GM12878 (cell line): Measurements from ENCODE around the gene SLC39A8. TPM values are rescaled to one million over a fixed set of nuclear protein-coding genes. Genes with fewer than 3 reads are reported as not detected.

Experiments used
- ATAC-seq: fragments of 200-7000 bp; cut with Tn5 transposase; 3 replicates; pipeline ENCODE4 v1.9.1; 2020; ENCODE audit warnings: mild to moderate bottlenecking, moderate library complexity
- BruUV-seq: library from RNA; stranded (reverse); fragments of 400-500 nt; replicated peaks from 2 replicates; lab custom pipeline; 2021; lab: Mats Ljungman, UMichigan
- CTCF ChIA-PET: fragments of 300-600 bp; sonication (Branson Sonifier 250); formaldehyde crosslinking; extraction: SDS; loops from one replicate; lab custom pipeline; 2021; ENCODE audit warnings: inconsistent platforms; lab: Yijun Ruan, JAX
- POLR2A ChIA-PET: fragments of 350-600 bp; formaldehyde crosslinking; extraction: SDS; loops from one replicate; lab custom pipeline; 2021; ENCODE audit warnings: inconsistent platforms; lab: Charles Lee
- RAD21 ChIA-PET: fragments of 300-600 bp; sonication (Branson Sonifier 250); formaldehyde crosslinking; loops from one replicate; lab custom pipeline; 2023; ENCODE audit warnings: antibody characterized with exemption; ENCODE audit not compliant: unreplicated experiment; lab: Charles Lee
- SMC1A ChIA-PET: fragments of 300-600 bp; sonication (Branson Sonifier 250); formaldehyde crosslinking; loops from one replicate; lab custom pipeline; 2023; ENCODE audit not compliant: unreplicated experiment, uncharacterized antibody; lab: Charles Lee
- DNase-seq: peaks from one replicate; pipeline ENCODE4 v3.0.0-alpha.2; 2011; ENCODE audit warnings: low read depth, low spot score
- FAIRE-seq: peaks from 3 replicates; lab custom pipeline; 2011; peaks lifted over from hg19 to GRCh38; lab: Jason Lieb, UNC
- H2AFZ ChIP-seq: 2 replicates; pipeline ENCODE4 v1.6.0; 2011; ENCODE audit warnings: low read depth, low read length, control low read depth; ENCODE audit not compliant: control insufficient read depth
- H3K27ac ChIP-seq: 2 replicates; pipeline ENCODE4 v1.5.1; 2011; ENCODE audit warnings: control low read depth; ENCODE audit not compliant: control insufficient read depth, insufficient read depth
- H3K27me3 ChIP-seq, 2 experiments: replicated peaks in 1 of 2; 2 replicates each; pipeline versions ENCODE4 v1.6.0 to v1.6.1; 2011; ENCODE audit warnings: low read length in 1 of 2; ENCODE audit not compliant: control insufficient read depth in 2 of 2, insufficient read depth in 2 of 2
- H3K36me3 ChIP-seq, 2 experiments: 2 replicates each; pipeline ENCODE4 v1.5.1; 2011; ENCODE audit warnings: low read length in 1 of 2; ENCODE audit not compliant: control insufficient read depth in 2 of 2, insufficient read depth in 2 of 2
- H3K4me1 ChIP-seq: 2 replicates; pipeline ENCODE4 v1.6.1; 2011; ENCODE audit warnings: mild to moderate bottlenecking, low read length, moderate library complexity, mixed read lengths; ENCODE audit not compliant: control insufficient read depth, insufficient read depth
- H3K4me2 ChIP-seq: 2 replicates; pipeline ENCODE4 v1.6.0; 2011; ENCODE audit warnings: control low read depth; ENCODE audit not compliant: control insufficient read depth, insufficient read depth
- H3K4me3 ChIP-seq: fragments of 200-600 bp; sonication (generic); 2 replicates; pipeline ENCODE4 v1.5.1; 2016
- H3K79me2 ChIP-seq: 2 replicates; pipeline ENCODE4 v1.6.0; 2011; ENCODE audit warnings: low read length; ENCODE audit not compliant: control insufficient read depth, insufficient read depth
- H3K9ac ChIP-seq: 2 replicates; pipeline ENCODE4 v1.8.0; 2011; ENCODE audit warnings: low read length, control low read depth, mixed read lengths; ENCODE audit not compliant: control insufficient read depth, insufficient read depth
- H3K9me3 ChIP-seq: replicated peaks from 3 replicates; pipeline ENCODE4 v1.5.1; 2011; ENCODE audit warnings: mild to moderate bottlenecking, low read length; ENCODE audit not compliant: control insufficient read depth, insufficient read depth
- H4K20me1 ChIP-seq: 2 replicates; pipeline ENCODE4 v1.6.0; 2011; ENCODE audit not compliant: control insufficient read depth, insufficient read depth
- ATF2 ChIP-seq: IDR thresholded peaks from 2 replicates; pipeline ENCODE4 v1.6.1; 2012; ENCODE audit warnings: low read length, inconsistent platforms
- BMI1 ChIP-seq: fragments of 450-650 bp; IDR thresholded peaks from 2 replicates; pipeline ENCODE4 v1.6.1; 2016; ENCODE audit warnings: mild to moderate bottlenecking, moderate library complexity, borderline replicate concordance
- EP300 ChIP-seq, 2 experiments: fragments of 150-350 bp in 1 of 2; IDR thresholded peaks; 2 replicates each; pipeline ENCODE4 v1.6.1; 2011 to 2012; ENCODE audit warnings: low read depth in 2 of 2, low read length in 2 of 2, borderline replicate concordance in 1 of 2, improper control_type of control experiment in 1 of 2, inconsistent platforms in 1 of 2; ENCODE audit not compliant: control insufficient read depth in 1 of 2
- FOXM1 ChIP-seq: IDR thresholded peaks from 2 replicates; pipeline ENCODE4 v1.6.1; 2012; ENCODE audit warnings: low read depth, mild to moderate bottlenecking, inconsistent platforms, low read length, moderate library complexity
- JUND ChIP-seq: IDR thresholded peaks from 2 replicates; pipeline ENCODE4 v1.6.1; 2012; ENCODE audit warnings: low read depth, mild to moderate bottlenecking, low read length, improper control_type of control experiment, moderate library complexity
- MYC ChIP-seq: IDR thresholded peaks from 2 replicates; pipeline ENCODE4 v1.6.1; 2011; ENCODE audit warnings: mild to moderate bottlenecking, low read length, moderate library complexity, inconsistent platforms; ENCODE audit not compliant: insufficient read depth, insufficient replicate concordance, insufficient read length, severe bottlenecking
- POLR2AphosphoS2 ChIP-seq: IDR thresholded peaks from 2 replicates; pipeline ENCODE4 v1.6.1; 2011; ENCODE audit warnings: low read depth, mild to moderate bottlenecking, low read length, improper control_type of control experiment, moderate library complexity
- REST ChIP-seq: IDR thresholded peaks from 2 replicates; pipeline ENCODE4 v1.6.1; 2012; ENCODE audit warnings: mild to moderate bottlenecking, low read depth, low read length
- USF1 ChIP-seq: IDR thresholded peaks from 2 replicates; pipeline ENCODE4 v1.6.1; 2011; ENCODE audit warnings: borderline replicate concordance, low read depth, mild to moderate bottlenecking, moderate library complexity, mixed read lengths, low read length; ENCODE audit not compliant: insufficient read depth; ENCODE audit errors: extremely low read length
- WRNIP1 ChIP-seq: IDR thresholded peaks from 2 replicates; pipeline ENCODE4 v1.6.1; 2011; ENCODE audit warnings: low read depth, low read length, improper control_type of control experiment, borderline replicate concordance
- ZBED1 ChIP-seq: IDR thresholded peaks from 2 replicates; pipeline ENCODE4 v1.6.1; 2016; ENCODE audit warnings: borderline replicate concordance
- ZNF24 ChIP-seq: fragments of 450-650 bp; IDR thresholded peaks from 2 replicates; pipeline ENCODE4 v1.6.1; 2017; ENCODE audit warnings: antibody characterized with exemption, mild to moderate bottlenecking
- WGBS: methylation state at CpG from one replicate; pipeline ENCODE4 v1.1.6; 2016; ENCODE audit warnings: low lambda C conversion rate; ENCODE audit not compliant: insufficient replicate concordance, insufficient coverage; ENCODE audit errors: missing lambda C conversion rate; 5-methylcytosine and 5-hydroxymethylcytosine counted together
- in situ Hi-C: fragments of 300-500 bp; cut with MboI; formaldehyde crosslinking; loops from 9 replicates; pipeline ENCODE4 v1.14.3; 2018; ENCODE audit warnings: mixed read lengths
- intact Hi-C: fragments of 100-400 bp; cut with micrococcal nuclease; formaldehyde crosslinking; loops from one replicate; pipeline ENCODE4 v1.14.2; 2022; ENCODE audit not compliant: unreplicated experiment
- polyA plus RNA-seq, 11 experiments: library from polyadenylated mRNA; depleted of rRNA in 4 of 11; unstranded in 6 of 11; stranded (reverse) in 5 of 11; fragments of >200 nt; fragmentation: Nextera tagmentation in 4 of 11; fragmentation: Illumina TruSeq in 1 of 11; extraction: Ambion mirVana in 4 of 11; extraction: Trizol in 1 of 11; gene quantifications; 1 replicate in 1 of 11; 2 replicates in 10 of 11; pipeline versions ENCODE4 v1.2.1 to v1.2.3, GENCODE V29; 2011 to 2016; ENCODE audit warnings: inconsistent platforms in 2 of 11, missing spikeins in 2 of 11, low read depth in 1 of 11
- total RNA-seq, 4 experiments: library from RNA; depleted of rRNA in 3 of 4; stranded (reverse); fragments of >200 nt in 3 of 4; fragmentation: Illumina TruSeq in 1 of 4; extraction: Trizol in 1 of 4; gene quantifications; 2 replicates each; pipeline versions ENCODE4 v1.2.1 to v1.2.3, GENCODE V29; 2013 to 2021

SLC39A8 gene
- total and polyA plus RNA-seq, 10 of the 15 experiments (the other 5 are each of a cell fraction or from before 2014, with no cell fraction given), result 7.9 to 47.8 (median 32.8) TPM

DNA sequence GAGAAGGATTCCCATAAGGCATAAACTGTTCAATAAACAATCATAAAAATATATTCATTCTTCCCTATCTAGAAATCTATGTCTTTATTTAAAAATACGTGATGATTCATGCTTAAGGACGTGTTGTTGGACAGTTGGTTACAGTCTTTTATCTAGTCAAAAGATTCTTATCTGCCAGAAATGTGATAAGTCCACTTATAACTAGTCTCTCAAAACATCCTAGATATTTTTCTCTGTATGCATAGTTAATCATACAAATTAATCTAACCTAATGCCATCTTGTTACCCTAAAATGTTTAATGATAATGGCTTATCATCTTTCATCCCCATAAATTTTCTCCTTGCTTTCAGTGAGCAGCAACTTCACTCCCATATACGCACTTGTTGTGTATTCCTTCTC lies 89.0 kb downstream of the SLC39A8 start:
- Histone ChIP-seq H3K9ac (no peak overlapping the region), H3K4me1 (no peaks in the 10 kb centered on the region), H3K36me3 (no peaks in the 10 kb centered on the region), H3K4me2 (no peak overlapping the region), H3K4me3 (no peak overlapping the region), H3K9me3 (no peaks in the 10 kb centered on the region), H2AFZ (no peak overlapping the region), H3K27me3 (no peaks in the 10 kb centered on the region), H4K20me1 (no peaks in the 10 kb centered on the region), H3K27ac (no peak overlapping the region), H3K79me2 (no peaks in the 10 kb centered on the region)
- ATAC-seq, result no peak
- BruUV-seq, result no TSS peak
- CTCF ChIA-PET, result interaction anchor here (1.2 to 3.4 kb wide), 6 partner anchors 9 to 174 kb away, joined by 3 to 39 read pairs (median 4); no protein-coding TSS in a partner anchor
- intact Hi-C loops, result loop anchor here (5.0 kb wide), 1 partner anchor 371 kb away; no protein-coding TSS in a partner anchor
- SMC1A ChIA-PET, result interaction anchor here (0.7 to 2.1 kb wide), 2 partner anchors 174 to 175 kb away, joined by 3 to 17 read pairs; no protein-coding TSS in a partner anchor
- POLR2A ChIA-PET, result interaction anchor here (0.6 kb wide), 1 partner anchor 1105 kb away, joined by 5 read pairs; no protein-coding TSS in a partner anchor
- TF ChIP-seq REST (no peak), ZBED1 (no peak), EP300 (IDR thresholded peaks at IDR 0.05; ENCODE audit: borderline replicate concordance in 1 of 2, control insufficient read depth in 1 of 2, low read depth in 2 of 2, low read length in 2 of 2) (no peak), JUND (no peak), ATF2 (no peak), POLR2AphosphoS2 (no peak), FOXM1 (no peak), ZNF24 (no peak), USF1 (no peak), MYC (no peak), BMI1 (no peak), WRNIP1 (no peak)
- no peak for FAIRE-seq
- DNase-seq, result no peak
- RAD21 ChIA-PET, result no interaction called here
- 90% methylated on average over 3 of the region's 3 CpGs for WGBS
- in situ Hi-C loops, result no loop called here
